Measurements from ENCODE around the gene SEC63.
"Not testable (repeated sequence)": the region's sequence is repeated elsewhere in the genome, so short reads cannot be mapped to it uniquely, and the experiment has no call there.

The SEC63 gene, protein sequence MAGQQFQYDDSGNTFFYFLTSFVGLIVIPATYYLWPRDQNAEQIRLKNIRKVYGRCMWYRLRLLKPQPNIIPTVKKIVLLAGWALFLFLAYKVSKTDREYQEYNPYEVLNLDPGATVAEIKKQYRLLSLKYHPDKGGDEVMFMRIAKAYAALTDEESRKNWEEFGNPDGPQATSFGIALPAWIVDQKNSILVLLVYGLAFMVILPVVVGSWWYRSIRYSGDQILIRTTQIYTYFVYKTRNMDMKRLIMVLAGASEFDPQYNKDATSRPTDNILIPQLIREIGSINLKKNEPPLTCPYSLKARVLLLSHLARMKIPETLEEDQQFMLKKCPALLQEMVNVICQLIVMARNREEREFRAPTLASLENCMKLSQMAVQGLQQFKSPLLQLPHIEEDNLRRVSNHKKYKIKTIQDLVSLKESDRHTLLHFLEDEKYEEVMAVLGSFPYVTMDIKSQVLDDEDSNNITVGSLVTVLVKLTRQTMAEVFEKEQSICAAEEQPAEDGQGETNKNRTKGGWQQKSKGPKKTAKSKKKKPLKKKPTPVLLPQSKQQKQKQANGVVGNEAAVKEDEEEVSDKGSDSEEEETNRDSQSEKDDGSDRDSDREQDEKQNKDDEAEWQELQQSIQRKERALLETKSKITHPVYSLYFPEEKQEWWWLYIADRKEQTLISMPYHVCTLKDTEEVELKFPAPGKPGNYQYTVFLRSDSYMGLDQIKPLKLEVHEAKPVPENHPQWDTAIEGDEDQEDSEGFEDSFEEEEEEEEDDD

GRCh38 chr6:107957909-107958688 is at the start of gene SEC63:
Gene SEC63 (minus strand): TSS chr6:107958208. CDS start chr6:107958009, 199 bp downstream.
- peak; percentile 48 to 99 (median 94) for DNase-seq

GRCh38 chr6:108005961-108006360 is 48.0 kb upstream of the SEC63 start:
- no peak for DNase-seq

DNA sequence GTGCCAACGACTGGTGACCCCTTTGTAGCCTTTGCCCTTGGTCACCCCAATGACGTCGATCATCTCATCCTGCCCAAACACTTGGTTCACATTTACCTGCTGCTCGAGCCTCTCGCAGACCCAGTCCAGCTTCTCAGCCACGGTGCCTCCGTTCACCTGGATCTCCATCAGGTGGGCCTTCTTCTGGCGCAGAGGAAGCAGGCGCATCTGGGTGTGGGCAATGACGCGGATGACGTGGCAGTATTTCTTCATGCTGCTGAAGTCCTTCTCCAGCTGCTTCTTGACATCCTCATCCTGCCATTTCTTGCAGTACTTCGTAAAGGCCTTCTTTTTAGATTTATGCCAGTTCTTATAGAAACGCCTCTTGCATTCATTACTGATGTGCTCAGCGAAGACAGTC is 46.9 kb upstream of the SEC63 start:
- no peak for DNase-seq

DNA sequence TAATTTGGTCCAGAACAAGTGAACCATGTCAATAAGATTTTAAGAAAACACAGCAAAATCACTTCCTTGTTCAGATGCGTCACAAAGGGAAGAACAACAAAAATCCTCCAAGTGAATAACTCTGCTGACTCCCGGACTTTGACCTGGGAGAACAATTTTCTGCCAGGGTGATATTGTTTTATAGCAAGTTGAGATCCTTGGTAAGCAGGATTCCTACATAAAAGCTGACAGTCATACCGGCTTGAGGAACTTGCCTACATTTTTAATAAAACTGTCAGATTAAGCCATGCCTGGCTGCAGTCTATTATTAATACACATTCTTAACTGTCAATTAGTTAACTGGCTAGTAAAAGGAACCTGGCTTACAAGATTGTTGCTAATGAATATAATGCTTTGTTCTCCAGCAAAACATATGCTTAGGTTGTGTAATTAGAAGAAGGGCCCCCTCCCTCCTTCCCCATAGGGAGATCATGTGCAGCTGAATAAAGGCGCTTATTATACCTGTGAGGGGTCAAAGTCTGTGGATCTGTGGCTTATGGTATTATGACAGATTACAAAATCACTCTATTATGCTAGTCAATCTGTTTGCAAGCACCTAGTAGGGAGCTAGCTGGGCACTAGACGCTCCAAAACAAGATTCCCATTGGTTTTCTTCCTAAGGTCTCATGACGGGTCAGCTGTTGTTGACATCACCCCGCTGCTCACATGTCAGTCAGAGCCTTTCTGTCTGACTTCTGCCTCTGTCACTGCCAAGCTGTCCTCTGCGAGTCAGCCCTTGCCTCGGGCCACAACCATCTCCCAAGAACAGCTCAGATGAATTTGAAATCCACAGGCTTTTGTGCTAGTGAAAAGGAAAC is 44.6 kb upstream of the SEC63 start:
- DNase-seq, result peak in 49 of 51 donors; percentile 5 to 89 (median 64)

DNA sequence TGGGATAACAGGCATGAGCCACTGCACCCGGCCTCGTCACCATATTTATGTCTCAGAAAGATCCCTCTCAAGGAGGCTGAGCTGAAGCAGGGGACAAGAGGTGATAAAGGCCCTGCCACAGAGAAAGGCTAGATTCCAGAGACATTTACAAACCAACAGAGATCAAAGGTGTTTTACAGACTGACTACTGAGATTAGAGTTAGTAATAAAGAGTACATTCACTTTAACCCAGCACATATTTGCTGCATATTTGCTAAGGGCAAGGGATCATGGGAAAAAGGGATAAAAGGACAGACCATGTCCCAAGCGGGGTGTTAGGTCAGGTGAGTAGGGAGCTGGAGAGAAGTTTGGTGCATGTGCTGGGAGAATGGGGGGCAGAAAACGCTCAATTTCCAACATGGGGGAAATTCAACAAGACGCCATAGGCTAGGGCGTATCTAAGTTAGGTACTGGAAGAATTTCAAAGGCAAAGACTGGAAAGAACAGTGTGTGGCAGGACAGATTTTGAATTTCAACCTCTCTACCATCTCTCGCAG is 43.8 kb upstream of the SEC63 start:
- DNase-seq, result no peak

DNA sequence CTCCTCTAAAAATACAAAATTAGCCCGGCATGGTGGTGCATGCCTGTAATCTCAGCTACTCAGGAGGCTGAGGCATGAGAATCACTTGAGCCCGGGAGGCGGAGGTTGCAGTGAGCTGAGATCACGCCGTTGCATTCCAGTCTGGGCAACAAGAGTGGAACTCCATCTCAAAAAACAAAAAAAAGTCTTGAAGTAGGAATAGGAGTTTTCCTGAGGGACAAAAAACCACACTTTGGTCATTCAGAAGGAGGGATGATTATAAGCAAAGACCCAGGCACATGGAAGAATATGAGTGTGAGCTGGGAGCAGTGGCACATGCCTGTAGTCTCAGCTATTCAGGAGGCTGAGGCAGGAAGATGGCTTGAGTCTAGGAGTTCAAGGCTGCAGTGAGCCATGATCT is 42.3 kb upstream of the SEC63 start:
- DNase-seq, result not testable (repeated sequence)

DNA sequence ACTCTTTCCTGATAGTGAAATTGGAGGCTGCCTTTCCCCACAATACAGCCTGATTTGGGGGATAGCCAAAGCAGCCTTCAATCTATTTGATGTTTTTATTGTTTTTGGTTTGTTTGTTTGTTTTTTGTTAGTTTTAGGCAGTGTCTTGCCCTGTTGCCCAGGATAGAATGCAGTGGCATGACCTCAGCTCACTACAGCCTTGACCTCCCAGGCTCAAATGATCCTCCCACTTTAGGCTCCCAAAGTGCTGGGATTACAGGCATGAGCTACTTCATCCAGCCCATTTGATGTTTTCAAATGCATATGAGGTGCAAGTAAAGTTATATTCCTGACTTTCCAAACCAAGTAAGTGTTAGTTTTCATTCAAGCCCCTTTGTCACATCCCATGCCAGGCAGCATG is 41.3 kb upstream of the SEC63 start:
- DNase-seq, result no peak

DNA sequence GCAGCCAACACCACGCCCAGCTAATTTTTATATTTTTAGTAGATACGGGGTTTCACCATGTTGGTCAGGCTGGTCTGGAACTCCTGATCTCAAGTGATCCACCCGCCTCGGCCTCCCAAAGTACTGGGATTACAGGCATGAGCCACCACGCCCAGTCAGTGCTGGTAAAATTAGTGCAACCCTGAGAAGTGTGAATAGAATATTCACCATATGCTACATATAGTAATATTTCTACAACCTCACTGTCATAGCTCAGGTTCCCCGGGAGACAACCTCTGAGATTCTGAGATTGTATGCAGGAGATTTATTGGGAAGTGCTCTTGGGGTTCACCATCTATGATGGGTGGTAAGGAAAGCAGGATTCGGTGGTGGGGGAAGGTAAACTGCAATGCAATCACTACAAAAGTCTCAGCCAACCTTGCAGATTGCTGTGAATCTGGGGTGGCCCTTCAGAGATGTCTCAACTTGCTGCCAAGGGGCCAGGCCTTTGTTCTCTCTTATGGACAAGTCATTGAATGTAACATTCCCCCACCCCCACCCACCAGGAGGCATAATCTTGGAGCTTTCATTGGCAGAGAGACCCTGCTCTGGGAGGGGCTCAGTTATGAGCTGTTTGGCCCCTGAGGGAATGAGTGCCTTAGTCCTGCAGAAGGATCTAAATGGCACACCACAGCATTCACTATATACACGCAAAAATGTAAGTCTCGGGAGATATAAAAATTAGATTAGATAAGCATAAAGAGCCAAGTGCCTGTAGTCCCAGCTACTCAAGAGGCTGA is 34.0 kb upstream of the SEC63 start:
- no peak for DNase-seq

GRCh38 chr6:107991061-107991460 is 33.1 kb upstream of the SEC63 start:
- no peak for DNase-seq

GRCh38 chr6:107990587-107990986 is 32.6 kb upstream of the SEC63 start:
- DNase-seq, result not testable (repeated sequence)

GRCh38 chr6:107989166-107990094 is 31.4 kb upstream of the SEC63 start:
- DNase-seq, result no peak

- no peak for DNase-seq
Observed at GRCh38 chr6:107988570-107988969, 30.6 kb upstream of the SEC63 start.

DNA sequence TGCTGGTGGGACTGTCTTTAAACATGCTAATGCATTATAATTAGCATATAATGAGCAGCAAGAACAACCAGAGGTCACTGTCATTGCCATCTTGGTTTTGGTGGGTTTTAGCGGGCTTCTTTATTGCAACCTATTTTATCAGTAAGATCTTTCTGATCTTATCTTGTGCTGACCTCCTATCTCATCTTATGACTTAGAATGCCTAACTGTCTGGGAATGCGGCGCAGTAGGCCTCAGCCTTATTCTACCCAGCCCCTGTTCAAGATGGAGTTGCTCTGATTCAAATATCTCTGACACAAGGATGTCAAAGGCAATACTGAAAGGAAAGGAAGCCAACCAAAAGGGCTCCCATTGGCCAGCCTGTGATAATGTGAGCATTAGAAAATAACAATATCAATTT is 29.8 kb upstream of the SEC63 start:
- DNase-seq, result no peak

DNA sequence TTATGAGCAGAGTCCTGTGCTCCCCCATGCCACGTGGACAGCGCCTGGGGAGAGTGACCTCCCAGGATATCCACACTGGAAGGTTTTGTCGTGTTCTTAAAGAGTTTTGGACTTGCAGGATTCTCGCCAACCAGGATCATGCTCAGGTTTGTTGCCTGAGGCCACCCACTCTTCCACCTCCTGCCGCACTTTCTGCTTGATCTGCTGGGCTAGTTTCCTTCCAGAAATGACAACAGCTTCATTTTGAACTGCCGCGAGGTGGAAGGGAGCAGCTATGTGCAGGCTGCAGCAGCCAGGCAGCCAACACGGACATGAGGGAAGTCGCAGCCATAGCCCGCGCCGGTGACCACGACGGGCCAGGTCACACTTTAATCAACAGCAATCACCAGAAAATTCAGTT is 27.7 kb upstream of the SEC63 start:
- DNase-seq, result no peak

DNA sequence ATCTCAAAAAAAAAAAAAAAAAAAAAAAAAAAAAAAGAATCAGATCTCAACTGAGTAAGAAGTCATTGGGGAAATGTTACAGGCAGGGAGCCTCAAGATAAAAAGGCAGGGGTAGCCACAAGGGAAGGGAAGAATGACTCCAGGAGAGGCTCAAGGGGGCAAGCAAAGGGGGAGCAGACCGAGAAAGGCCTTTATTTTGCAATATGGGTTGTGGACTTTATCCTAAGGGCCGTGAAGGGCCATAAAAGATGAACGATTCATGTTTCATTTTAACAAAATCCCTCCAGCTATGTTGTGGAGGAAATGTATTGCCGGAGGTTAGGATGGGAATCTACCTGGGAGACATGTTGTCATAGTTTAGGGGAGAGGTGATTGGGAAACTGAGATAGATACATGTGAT is 25.8 kb upstream of the SEC63 start:
- DNase-seq, result no peak

GRCh38 chr6:107982486-107982885 is 24.5 kb upstream of the SEC63 start:
- DNase-seq, result no peak

DNA sequence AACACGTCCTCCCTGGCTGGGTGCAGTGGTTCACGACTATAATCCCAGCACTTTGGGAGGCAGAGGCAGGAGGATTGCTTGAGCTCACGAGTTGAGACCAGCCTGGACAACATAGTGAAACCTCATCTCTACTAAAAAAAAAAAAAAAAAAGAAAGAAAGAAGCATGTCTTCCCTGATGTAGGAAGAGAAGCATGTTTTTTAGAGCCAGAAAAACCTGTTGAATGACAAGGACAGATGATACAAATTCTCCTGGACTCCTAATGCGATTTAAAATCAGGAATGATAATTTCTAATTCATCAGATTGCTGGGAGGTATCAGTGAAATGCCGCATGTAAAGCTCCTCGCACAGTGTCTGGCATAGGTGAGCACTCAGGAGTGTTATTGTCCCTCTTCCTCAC is 23.7 kb upstream of the SEC63 start:
- no peak for DNase-seq

DNA sequence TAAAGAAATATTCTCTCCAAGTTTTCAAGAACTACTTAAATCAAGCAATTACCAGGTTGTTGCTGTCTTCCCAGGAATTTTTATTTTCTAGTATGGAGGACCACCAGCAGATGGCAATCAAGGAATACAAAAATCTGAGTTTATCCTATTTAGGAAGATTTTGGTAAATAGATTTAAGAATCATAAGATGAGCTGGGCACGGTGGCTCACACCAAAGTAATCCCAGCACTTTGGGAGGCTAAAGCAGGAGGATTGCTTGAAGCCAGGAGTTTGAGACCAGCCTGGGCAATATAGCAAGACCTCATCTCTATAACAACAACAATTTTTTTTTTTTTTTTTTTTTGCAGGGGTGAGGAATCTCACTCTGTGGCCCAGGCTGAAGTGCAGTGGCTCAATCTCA is 19.3 kb upstream of the SEC63 start:
- DNase-seq, result peak in 1 of 51 donors; percentile 29

Data from hypothalamus (tissue), 51 donors.